A549 (cell line): ENCODE data around the gene NCR2.

Source experiments
- CTCF ChIP-seq: fragments of >200 bp; sonication (Bioruptor Twin); formaldehyde crosslinking; IDR thresholded peaks from 3 replicates; pipeline ENCODE4 v1.5.1; 2016
- HOXB5 ChIP-seq: fragments of 250-450 bp; sonication (Bioruptor Pico); IDR thresholded peaks from 2 replicates; pipeline ENCODE4 v1.5.0; 2020; ENCODE audit warnings: mild to moderate bottlenecking, moderate library complexity
- JUNB ChIP-seq: fragments of >200 bp; sonication (Bioruptor Twin); formaldehyde crosslinking; IDR thresholded peaks from 2 replicates; pipeline ENCODE4 v1.6.1; 2016
- KDM1A ChIP-seq: fragments of 200-600 bp; sonication (generic); IDR thresholded peaks from 2 replicates; pipeline ENCODE4 v1.6.1; 2016; ENCODE audit warnings: low read depth, mild to moderate bottlenecking
- MAFK ChIP-seq: fragments of 450-650 bp; IDR thresholded peaks from 2 replicates; pipeline ENCODE4 v1.6.1; 2014; ENCODE audit not compliant: partially characterized antibody
- POLR2A ChIP-seq: IDR thresholded peaks from 2 replicates; pipeline ENCODE4 v1.6.1; 2012; ENCODE audit warnings: mild to moderate bottlenecking, low read length
- RAD21 ChIP-seq, 2 experiments: fragments of >200 bp in 1 of 2; sonication (Bioruptor Twin) in 1 of 2; formaldehyde crosslinking in 1 of 2; IDR thresholded peaks in 1 of 2; conservative IDR thresholded peaks in 1 of 2; 2 replicates in 1 of 2; 3 replicates in 1 of 2; pipeline ENCODE4 v1.6.1; 2012 to 2018; ENCODE audit warnings: inconsistent platforms in 1 of 2
- RCOR1 ChIP-seq: fragments of 150-350 bp; IDR thresholded peaks from 2 replicates; pipeline ENCODE4 v1.6.1; 2014; ENCODE audit warnings: antibody characterized with exemption, low read length, low read depth
- REST ChIP-seq: fragments of 200-600 bp; sonication (generic); IDR thresholded peaks from 2 replicates; pipeline ENCODE4 v1.6.1; 2016; ENCODE audit warnings: antibody characterized with exemption, mild to moderate bottlenecking, moderate library complexity
- RNF2 ChIP-seq: fragments of 200-600 bp; sonication (generic); IDR thresholded peaks from 2 replicates; pipeline ENCODE4 v1.6.1; 2016; ENCODE audit warnings: low read depth, mild to moderate bottlenecking, antibody characterized with exemption, moderate library complexity, borderline replicate concordance
- ZFP36 ChIP-seq: fragments of 450-650 bp; IDR thresholded peaks from 2 replicates; pipeline ENCODE4 v1.6.1; 2014; ENCODE audit warnings: borderline replicate concordance; ENCODE audit not compliant: partially characterized antibody

- TF ChIP-seq MAFK (no peak), CTCF (no peak), HOXB5 (CRISPR knock-in tag) (no peak), POLR2A (no peak), RAD21 (conservative IDR thresholded peaks at IDR 0.05 in 1 of 2, IDR thresholded peaks at IDR 0.05 in 1 of 2) (no peak), RCOR1 (no peak), KDM1A (no peak), JUNB (no peak), ZFP36 (no peak), RNF2 (no peak), REST (no peak)
Observed at GRCh38 chr6:41331401-41332150, 3.8 kb upstream of the NCR2 start.
